SK-N-SH (cell line): Measurements from ENCODE around the gene PCDHB10. TPM values are rescaled to one million over a fixed set of nuclear protein-coding genes. Genes with fewer than 3 reads are reported as not detected.

Source experiments
- CTCF ChIA-PET: fragments of 300-600, 350-600 bp; formaldehyde crosslinking; extraction: SDS; loops from one replicate; lab custom pipeline; 2021; lab: Yijun Ruan, JAX
- POLR2A ChIA-PET: fragments of 350-600 bp; sonication (Branson Sonifier 250); formaldehyde crosslinking; extraction: SDS; loops from one replicate; lab custom pipeline; 2020; ENCODE audit warnings: antibody characterized with exemption, inconsistent platforms; lab: Yijun Ruan, JAX
- DNase-seq: peaks from one replicate; pipeline ENCODE4 v3.0.0; 2012
- H2AFZ ChIP-seq: fragments of 200-600 bp; sonication (generic); 2 replicates; pipeline ENCODE4 v1.8.1; 2016; ENCODE audit warnings: antibody characterized with exemption, mild to moderate bottlenecking, low read depth
- H3F3A ChIP-seq: fragments of 200-600 bp; sonication (generic); replicated peaks from 2 replicates; pipeline ENCODE3; 2016; ENCODE audit warnings: antibody characterized with exemption, mild to moderate bottlenecking; ENCODE audit not compliant: insufficient read depth
- H3K27ac ChIP-seq, 2 experiments: fragments of 200-500 bp in 1 of 2; fragments of 200-600 bp in 1 of 2; sonication (Bioruptor generic) in 1 of 2; sonication (generic), shearing (Covaris generic) in 1 of 2; 2 replicates each; pipeline versions ENCODE4 v1.5.1 to v1.6.1; 2014 to 2016; ENCODE audit warnings: low read depth in 2 of 2, inconsistent platforms in 1 of 2, low read length in 1 of 2, mild to moderate bottlenecking in 1 of 2, mixed read lengths in 1 of 2
- H3K27me3 ChIP-seq: fragments of 200-600 bp; sonication (generic), shearing (Covaris generic); 2 replicates; pipeline ENCODE4 v1.6.1; 2016; ENCODE audit warnings: mixed run types; ENCODE audit not compliant: insufficient read depth
- H3K36me3 ChIP-seq, 2 experiments: fragments of 200-500 bp in 1 of 2; fragments of 200-600 bp in 1 of 2; sonication (Bioruptor generic) in 1 of 2; sonication (generic) in 1 of 2; replicated peaks in 1 of 2; 2 replicates each; pipeline versions ENCODE3 to v1.5.1; 2014 to 2016; ENCODE audit warnings: low read length in 1 of 2, mild to moderate bottlenecking in 1 of 2; ENCODE audit not compliant: insufficient read depth in 2 of 2, control insufficient read depth in 1 of 2
- H3K4me1 ChIP-seq, 2 experiments: fragments of 200-500 bp in 1 of 2; fragments of 200-600 bp in 1 of 2; sonication (Bioruptor generic) in 1 of 2; sonication (generic), shearing (Covaris generic) in 1 of 2; 2 replicates each; pipeline versions ENCODE4 v1.5.1 to v1.6.1; 2014 to 2016; ENCODE audit warnings: low read depth in 1 of 2, low read length in 1 of 2, mixed run types in 1 of 2; ENCODE audit not compliant: insufficient read depth in 2 of 2, control insufficient read depth in 1 of 2
- H3K4me2 ChIP-seq: fragments of 200-600 bp; sonication (generic), shearing (Covaris generic); 2 replicates; pipeline ENCODE4 v1.6.1; 2017; ENCODE audit warnings: mixed run types
- H3K4me3 ChIP-seq, 2 experiments: fragments of 200-500 bp in 1 of 2; fragments of 200-600 bp in 1 of 2; sonication (Bioruptor generic) in 1 of 2; sonication (generic), shearing (Covaris generic) in 1 of 2; 2 replicates each; pipeline versions ENCODE4 v1.5.1 to v1.8.1; 2014 to 2016; ENCODE audit warnings: low read depth in 2 of 2, inconsistent platforms in 1 of 2, low read length in 1 of 2, mild to moderate bottlenecking in 1 of 2, mixed read lengths in 1 of 2, moderate library complexity in 1 of 2
- H3K79me2 ChIP-seq: fragments of 200-600 bp; sonication (generic); 2 replicates; pipeline ENCODE4 v1.8.1; 2017; ENCODE audit warnings: mild to moderate bottlenecking; ENCODE audit not compliant: insufficient read depth
- H3K9ac ChIP-seq: fragments of 200-600 bp; sonication (generic); 2 replicates; pipeline ENCODE4 v1.6.1; 2017; ENCODE audit warnings: mixed run types
- H3K9me2 ChIP-seq: fragments of 200-600 bp; sonication (generic); 2 replicates; pipeline ENCODE4 v1.6.1; 2017; ENCODE audit warnings: mixed run types
- H3K9me3 ChIP-seq: fragments of 200-600 bp; sonication (generic); 2 replicates; pipeline ENCODE4 v1.6.1; 2017; ENCODE audit warnings: mixed run types, mild to moderate bottlenecking, moderate library complexity
- H4K20me1 ChIP-seq: fragments of 200-600 bp; sonication (generic); 2 replicates; pipeline ENCODE4 v1.6.1; 2017; ENCODE audit warnings: mild to moderate bottlenecking, mixed run types; ENCODE audit not compliant: insufficient read depth
- CHD2 ChIP-seq: fragments of 150-350 bp; IDR thresholded peaks from 2 replicates; pipeline ENCODE4 v1.6.1; 2018; ENCODE audit warnings: low read length; ENCODE audit not compliant: partially characterized antibody
- CTCF ChIP-seq: fragments of 200-600 bp; sonication (generic); IDR thresholded peaks from 2 replicates; pipeline ENCODE4 v1.6.1; 2017; ENCODE audit warnings: antibody characterized with exemption, mild to moderate bottlenecking, moderate library complexity
- EP300 ChIP-seq, 2 experiments: IDR thresholded peaks; 2 replicates each; pipeline versions ENCODE4 v1.4.0 to v1.6.1; 2012; ENCODE audit warnings: borderline replicate concordance in 1 of 2, low read depth in 1 of 2, low read length in 1 of 2
- FOSL2 ChIP-seq: IDR thresholded peaks from 2 replicates; pipeline ENCODE4 v1.4.0; 2012; ENCODE audit warnings: low read depth, mild to moderate bottlenecking, moderate library complexity, borderline replicate concordance
- FOXM1 ChIP-seq: IDR thresholded peaks from 2 replicates; pipeline ENCODE4 v1.4.0; 2012; ENCODE audit warnings: low read depth, mild to moderate bottlenecking
- GABPA ChIP-seq: IDR thresholded peaks from 2 replicates; pipeline ENCODE4 v1.4.0; 2012; ENCODE audit warnings: low read depth, mild to moderate bottlenecking
- GATA2 ChIP-seq: sonication (generic); formaldehyde crosslinking; IDR thresholded peaks from 2 replicates; pipeline ENCODE4 v1.5.0; 2020; ENCODE audit warnings: mild to moderate bottlenecking, missing genetic modification reagents
- IRF3 ChIP-seq: fragments of 150-350 bp; IDR thresholded peaks from 2 replicates; pipeline ENCODE4 v1.6.1; 2016; ENCODE audit warnings: mild to moderate bottlenecking, low read depth, low read length
- JUND ChIP-seq: IDR thresholded peaks from 2 replicates; pipeline ENCODE4 v1.4.0; 2012
- MAX ChIP-seq: IDR thresholded peaks from 2 replicates; pipeline ENCODE4 v1.4.0; 2012; ENCODE audit warnings: low read depth
- NFIC ChIP-seq: IDR thresholded peaks from 2 replicates; pipeline ENCODE4 v1.4.0; 2012; ENCODE audit warnings: borderline replicate concordance
- PBX3 ChIP-seq: IDR thresholded peaks from 2 replicates; pipeline ENCODE4; 2012
- RAD21 ChIP-seq: IDR thresholded peaks from 2 replicates; pipeline ENCODE4 v1.6.1; 2012; ENCODE audit warnings: mild to moderate bottlenecking, low read length
- RCOR1 ChIP-seq: fragments of 150-350 bp; IDR thresholded peaks from 2 replicates; pipeline ENCODE4 v1.6.1; 2017; ENCODE audit warnings: antibody characterized with exemption, low read length
- RFX5 ChIP-seq: IDR thresholded peaks from 2 replicates; pipeline ENCODE4 v1.6.1; 2012; ENCODE audit warnings: mild to moderate bottlenecking, improper control_type of control experiment, low read length
- SIN3A ChIP-seq: IDR thresholded peaks from 2 replicates; pipeline ENCODE4 v1.6.1; 2012; ENCODE audit warnings: low read depth, mild to moderate bottlenecking, low read length, moderate library complexity, borderline replicate concordance
- TAF1 ChIP-seq: IDR thresholded peaks from 2 replicates; pipeline ENCODE4 v1.6.1; 2012; ENCODE audit warnings: low read depth, mild to moderate bottlenecking, low read length, moderate library complexity, borderline replicate concordance
- TCF12 ChIP-seq: IDR thresholded peaks from 2 replicates; pipeline ENCODE4 v1.4.0; 2012
- USF1 ChIP-seq: IDR thresholded peaks from 2 replicates; pipeline ENCODE4 v1.4.0; 2012; ENCODE audit warnings: low read depth, borderline replicate concordance
- YY1 ChIP-seq: IDR thresholded peaks from 2 replicates; pipeline ENCODE4 v1.4.0; 2012; ENCODE audit warnings: low read depth, mild to moderate bottlenecking
- ZBTB33 ChIP-seq: IDR thresholded peaks from 2 replicates; pipeline ENCODE4 v1.4.0; 2012; ENCODE audit warnings: low read depth, borderline replicate concordance
- WGBS: methylation state at CpG from one replicate; pipeline ENCODE4 v1.1.6; 2017; ENCODE audit warnings: low lambda C conversion rate; 5-methylcytosine and 5-hydroxymethylcytosine counted together
- polyA plus RNA-seq, 3 experiments: library from polyadenylated mRNA; depleted of rRNA; stranded (reverse); fragments of >200 nt; gene quantifications; 2 replicates each; pipeline ENCODE4 v1.2.3, GENCODE V29; 2012

PCDHB10 gene
- polyA plus RNA-seq, 1 of the 3 experiments (the other 2 are of a cell fraction), result 1.5 TPM

- no peaks in the 10 kb centered on the region for H3F3A ChIP-seq
- 9% methylated on average over 3 of the region's 3 CpGs for WGBS
- no peak for DNase-seq
- H3K27me3 ChIP-seq, result no peaks in the 10 kb centered on the region
- no peaks in the 10 kb centered on the region for H3K79me2 ChIP-seq
- H4K20me1 ChIP-seq, result no peaks in the 10 kb centered on the region
- no peak overlapping the region for H3K4me3 ChIP-seq
- H3K4me1 ChIP-seq, result no peaks in the 10 kb centered on the region
- H2AFZ ChIP-seq, result no peak overlapping the region
- POLR2A ChIA-PET, result no interaction called here
- CTCF ChIA-PET, result interaction anchor here (1.0 to 3.9 kb wide), 6 partner anchors 9 to 368 kb away, joined by 3 to 15 read pairs (median 4); partner anchors contain the start of genes PCDHB16 and PCDHB9
- no peak for TF ChIP-seq SIN3A
- TF ChIP-seq YY1, result no peak
- TF ChIP-seq TAF1, result no peak
- TF ChIP-seq NFIC, result no peak
- no peak for TF ChIP-seq PBX3
- TF ChIP-seq FOSL2, result no peak
- TF ChIP-seq RCOR1, result no peak
- TF ChIP-seq IRF3, result no peak
- TF ChIP-seq ZBTB33, result no peak
- H3K4me2 ChIP-seq, result no peak overlapping the region
- no peak overlapping the region for H3K9ac ChIP-seq
- H3K9me2 ChIP-seq, result no peaks in the 10 kb centered on the region
- no peaks in the 10 kb centered on the region for H3K36me3 ChIP-seq
- peaks cover 9% of the 10 kb centered on the region for H3K9me3 ChIP-seq
- no peak overlapping the region for H3K27ac ChIP-seq
These were observed 4.2 kb downstream of the PCDHB10 start for GRCh38 chr5:141196363-141196762.

- no peak within 1 kb of the TSS for H2AFZ ChIP-seq
- H3K4me1 ChIP-seq, result no peaks in the 10 kb centered on the region
- H3F3A ChIP-seq, result no peaks in the 10 kb centered on the region
- POLR2A ChIA-PET, result interaction anchor here (0.6 kb wide), 1 partner anchor 51 kb away, joined by 3 read pairs; no protein-coding TSS in a partner anchor
- H3K36me3 ChIP-seq, result no peaks in the 10 kb centered on the region
- H3K9me3 ChIP-seq, result peaks cover 9% of the 10 kb centered on the region
- H3K27me3 ChIP-seq, result no peaks in the 10 kb centered on the region
- no peaks in the 10 kb centered on the region for H3K79me2 ChIP-seq
- no peaks in the 10 kb centered on the region for H3K9me2 ChIP-seq
- peak within 1 kb of the TSS; percentile 18 to 26; a peak in 2 of 4 replicates for H3K4me3 ChIP-seq
- 42% methylated on average over 21 of the region's 21 CpGs for WGBS
- no peaks in the 10 kb centered on the region for H4K20me1 ChIP-seq
- peak; percentile 41 for DNase-seq
- CTCF ChIA-PET, result interaction anchor here (0.7 to 2.7 kb wide), 19 partner anchors 9 to 368 kb away, joined by 3 to 15 read pairs (median 5); partner anchors contain the start of genes PCDHA8, PCDHB12, PCDHB14 and PCDHB16
- H3K27ac ChIP-seq, result no peak within 1 kb of the TSS
- no peak within 1 kb of the TSS for H3K9ac ChIP-seq
- H3K4me2 ChIP-seq, result no peak within 1 kb of the TSS
- TF ChIP-seq CHD2, result no peak
- no peak for TF ChIP-seq GABPA
- no peak for TF ChIP-seq GATA2 (CRISPR knock-in tag)
- TF ChIP-seq EP300 (IDR thresholded peaks at IDR 0.05; ENCODE audit: borderline replicate concordance in 1 of 2, low read depth in 1 of 2, low read length in 1 of 2), result no peak
- TF ChIP-seq RAD21, result peak; percentile 48
- no peak for TF ChIP-seq FOXM1
- TF ChIP-seq JUND, result no peak
- TF ChIP-seq TCF12, result no peak
- peak; percentile 39 for TF ChIP-seq CTCF
- no peak for TF ChIP-seq RFX5
- no peak for TF ChIP-seq USF1
- no peak for TF ChIP-seq MAX
These were observed 7.4 kb downstream of the PCDHB10 start, which contains the start of gene PCDHB11 for GRCh38 chr5:141199359-141200235. PCDHB11 (plus strand) TSS chr5:141199627; CDS start chr5:141199775, 148 bp downstream.
